Bronchial epithelial cell (primary cell): ENCODE data around the gene TK1. TPM values are rescaled to one million over a fixed set of nuclear protein-coding genes. Genes with fewer than 3 reads are reported as not detected.

Source experiments
- DNase-seq: peaks from one replicate; pipeline ENCODE4 v3.0.0-alpha.2; 2010; ENCODE audit warnings: low read depth
- FAIRE-seq: peaks from 2 replicates; lab custom pipeline; 2011; peaks lifted over from hg19 to GRCh38; lab: Jason Lieb, UNC
- H3K27me3 ChIP-seq: 2 replicates; pipeline ENCODE4 v1.5.1; 2011; ENCODE audit warnings: low read length; ENCODE audit not compliant: control insufficient read depth, insufficient read depth
- H3K36me3 ChIP-seq: 2 replicates; pipeline ENCODE4 v1.5.1; 2011; ENCODE audit warnings: low read length; ENCODE audit not compliant: control insufficient read depth, insufficient read depth
- H3K4me3 ChIP-seq: 2 replicates; pipeline ENCODE4 v1.5.1; 2011; ENCODE audit warnings: mild to moderate bottlenecking, low read depth, low read length, control low read depth
- total RNA-seq: library from RNA; depleted of rRNA; stranded (reverse); fragments of >200 nt; gene quantifications from 2 replicates; pipeline ENCODE4 v1.2.1, GENCODE V29; 2014
- TF ChIP-seq, protein P1 (sequence below): IDR thresholded peaks from 2 replicates; pipeline ENCODE4 v1.5.1; 2011; ENCODE audit warnings: mild to moderate bottlenecking, moderate library complexity, low read length, control low read depth, inconsistent platforms; ENCODE audit not compliant: insufficient read depth, severe bottlenecking

The TK1 gene
- total RNA-seq, 1 donor from 2014 or later = 0.79 TPM

DNA sequence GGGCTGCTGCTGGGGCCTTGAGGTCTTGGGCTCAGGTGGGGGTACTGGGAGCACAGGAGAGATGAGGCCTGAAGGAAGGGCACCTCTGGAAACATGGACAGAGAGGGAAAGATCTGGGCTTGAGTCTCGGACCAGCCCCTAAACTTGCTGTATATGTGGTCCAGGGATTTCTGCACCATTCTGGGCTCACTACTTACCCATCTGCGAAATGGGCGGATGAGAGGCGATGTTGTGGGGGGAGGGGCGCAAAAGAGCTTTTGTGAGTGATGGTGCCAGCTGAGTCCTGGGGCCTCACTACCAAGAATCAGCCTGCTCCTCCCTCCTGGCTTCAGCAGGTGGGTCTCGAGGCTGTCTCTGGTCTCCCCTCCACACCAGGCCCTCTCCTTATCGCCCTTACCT is 40.4 kb downstream of the TK1 start:
- DNase-seq (no peak), FAIRE-seq (no peak)
- Histone ChIP-seq H3K36me3 (no peaks in the 10 kb centered on the region), H3K4me3 (no peak overlapping the region), H3K27me3 (no peaks in the 10 kb centered on the region)
- TF ChIP-seq, protein P1, sequence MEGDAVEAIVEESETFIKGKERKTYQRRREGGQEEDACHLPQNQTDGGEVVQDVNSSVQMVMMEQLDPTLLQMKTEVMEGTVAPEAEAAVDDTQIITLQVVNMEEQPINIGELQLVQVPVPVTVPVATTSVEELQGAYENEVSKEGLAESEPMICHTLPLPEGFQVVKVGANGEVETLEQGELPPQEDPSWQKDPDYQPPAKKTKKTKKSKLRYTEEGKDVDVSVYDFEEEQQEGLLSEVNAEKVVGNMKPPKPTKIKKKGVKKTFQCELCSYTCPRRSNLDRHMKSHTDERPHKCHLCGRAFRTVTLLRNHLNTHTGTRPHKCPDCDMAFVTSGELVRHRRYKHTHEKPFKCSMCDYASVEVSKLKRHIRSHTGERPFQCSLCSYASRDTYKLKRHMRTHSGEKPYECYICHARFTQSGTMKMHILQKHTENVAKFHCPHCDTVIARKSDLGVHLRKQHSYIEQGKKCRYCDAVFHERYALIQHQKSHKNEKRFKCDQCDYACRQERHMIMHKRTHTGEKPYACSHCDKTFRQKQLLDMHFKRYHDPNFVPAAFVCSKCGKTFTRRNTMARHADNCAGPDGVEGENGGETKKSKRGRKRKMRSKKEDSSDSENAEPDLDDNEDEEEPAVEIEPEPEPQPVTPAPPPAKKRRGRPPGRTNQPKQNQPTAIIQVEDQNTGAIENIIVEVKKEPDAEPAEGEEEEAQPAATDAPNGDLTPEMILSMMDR = no peak

GRCh38 chr17:78144736-78145641 is 41.9 kb downstream of the TK1 start:
- Histone ChIP-seq H3K36me3 (no peaks in the 10 kb centered on the region), H3K27me3 (no peaks in the 10 kb centered on the region), H3K4me3 (no peak overlapping the region)
- DNase-seq = no peak
- no peak for FAIRE-seq
- TF ChIP-seq, protein P1 = no peak

GRCh38 chr17:78144147-78144719 is 42.6 kb downstream of the TK1 start:
- no peak for FAIRE-seq
- Histone ChIP-seq H3K4me3 (no peak overlapping the region), H3K27me3 (no peaks in the 10 kb centered on the region), H3K36me3 (no peaks in the 10 kb centered on the region)
- TF ChIP-seq, protein P1 = no peak
- DNase-seq = no peak

GRCh38 chr17:78143214-78144146 is 43.4 kb downstream of the TK1 start:
- no peak for DNase-seq
- Histone ChIP-seq H3K27me3 (no peaks in the 10 kb centered on the region), H3K36me3 (no peaks in the 10 kb centered on the region), H3K4me3 (no peak overlapping the region)
- no peak for FAIRE-seq
- TF ChIP-seq, protein P1 = no peak

DNA sequence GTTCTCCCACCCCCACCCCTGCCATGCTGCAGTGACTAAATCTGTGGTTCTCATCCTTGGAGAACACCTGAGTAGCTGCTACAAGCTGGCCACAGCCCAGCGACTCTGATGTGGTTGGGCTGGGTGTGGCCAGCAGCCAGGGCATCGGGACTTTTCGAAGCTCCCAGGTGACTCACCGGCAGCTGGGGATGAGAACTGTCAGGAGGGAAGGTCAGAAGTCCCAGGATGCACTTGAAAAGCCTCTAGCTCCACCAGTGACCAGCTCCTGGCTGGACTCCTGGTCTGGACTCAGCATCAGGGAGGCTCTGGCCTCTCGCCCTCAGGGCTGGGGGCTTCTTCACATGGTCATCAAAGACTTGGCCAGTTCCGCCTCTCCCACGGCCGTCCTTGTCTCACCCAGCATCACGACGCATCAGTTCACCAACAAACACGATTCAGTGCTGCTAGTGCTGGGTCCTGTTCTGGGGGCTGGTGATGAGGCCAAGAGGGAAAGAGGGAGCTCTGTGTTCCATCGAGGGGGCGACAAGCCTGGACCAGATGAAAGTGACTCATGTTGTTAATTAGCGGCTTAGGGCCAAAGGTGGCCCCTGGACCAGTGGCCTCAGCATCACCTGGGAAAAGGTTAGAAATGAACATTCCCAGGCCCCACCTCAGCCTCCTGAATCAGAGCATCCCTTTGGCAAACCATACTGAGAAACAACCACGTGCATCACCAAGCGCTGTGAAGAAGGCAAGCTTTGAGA is 44.6 kb downstream of the TK1 start:
- peak; percentile 68 for FAIRE-seq
- TF ChIP-seq, protein P1 = no peak
- no peaks in the 10 kb centered on the region for H3K36me3 ChIP-seq
- no peaks in the 10 kb centered on the region for H3K27me3 ChIP-seq
- peak; percentile 97 for DNase-seq
- H3K4me3 ChIP-seq = no peak overlapping the region
